Stimulated activated CD4-positive, alpha-beta T cell treated with anti-CD3 and anti-CD28 coated beads, Interleukin-12 subunit alpha, Interleukin-12 subunit beta, amount 100 ng/mL, for 48 hours (primary cell): Measurements from ENCODE around the gene SLC46A2.

Source experiments
- DNase-seq, 3 donors: peaks; one replicate each; pipeline ENCODE4 v3.0.0-alpha.2; 2020; ENCODE audit warnings: low read depth in 2 of 3, low spot score in 1 of 3

SLC46A2 gene

GRCh38 chr9:112861155-112861554 is 29.5 kb downstream of the SLC46A2 start:
- no peak for DNase-seq

- no peak for DNase-seq
Observed at GRCh38 chr9:112860451-112860850, 30.2 kb downstream of the SLC46A2 start.

GRCh38 chr9:112858625-112859147 is 32.0 kb downstream of the SLC46A2 start:
- no peak for DNase-seq

GRCh38 chr9:112858005-112858404 is 32.7 kb downstream of the SLC46A2 start:
- DNase-seq: no peak

GRCh38 chr9:112856843-112857242 is 33.8 kb downstream of the SLC46A2 start:
- no peak for DNase-seq

GRCh38 chr9:112856200-112856599 is 34.5 kb downstream of the SLC46A2 start:
- DNase-seq: no peak

- DNase-seq: no peak
Observed at GRCh38 chr9:112854657-112855056, 36.0 kb downstream of the SLC46A2 start.

- DNase-seq: no peak
Observed at GRCh38 chr9:112853882-112854585, 36.6 kb downstream of the SLC46A2 start.

- no peak for DNase-seq
Observed at GRCh38 chr9:112852741-112853504, 37.8 kb downstream of the SLC46A2 start.

- DNase-seq: no peak
Observed at GRCh38 chr9:112850840-112851239, 39.8 kb downstream of the SLC46A2 start.

- DNase-seq: no peak
Observed at GRCh38 chr9:112849363-112849922, 41.2 kb downstream of the SLC46A2 start.

GRCh38 chr9:112848316-112849151 is 42.1 kb downstream of the SLC46A2 start:
- no peak for DNase-seq

GRCh38 chr9:112846528-112847488 is 43.9 kb downstream of the SLC46A2 start:
- no peak for DNase-seq

- DNase-seq: peak; percentile 62 to 85 (median 71)
Observed at GRCh38 chr9:112844771-112845542, 45.7 kb downstream of the SLC46A2 start.

GRCh38 chr9:112842555-112842954 is 48.1 kb downstream of the SLC46A2 start:
- no peak for DNase-seq

GRCh38 chr9:112841261-112841660 is 49.4 kb downstream of the SLC46A2 start:
- DNase-seq: no peak

GRCh38 chr9:112839331-112839730 is 51.3 kb downstream of the SLC46A2 start:
- no peak for DNase-seq

GRCh38 chr9:112838342-112838741 is 52.3 kb downstream of the SLC46A2 start:
- DNase-seq: no peak

- DNase-seq: no peak
Observed at GRCh38 chr9:112836394-112836793, 54.3 kb downstream of the SLC46A2 start.
